HepG2 (cell line): Measurements from ENCODE around the gene PDLIM4. TPM values are rescaled to one million over a fixed set of nuclear protein-coding genes. Genes with fewer than 3 reads are reported as not detected.

ENCODE experiments used
- ATAC-seq: fragments of 200-7000 bp; cut with Tn5 transposase; 3 replicates; pipeline ENCODE4 v1.9.1; 2020; ENCODE audit warnings: mild to moderate bottlenecking, moderate library complexity
- BruUV-seq: library from RNA; stranded (reverse); fragments of 400-500 nt; replicated peaks from 2 replicates; lab custom pipeline; 2021; lab: Mats Ljungman, UMichigan
- CTCF ChIA-PET: fragments of 300-600 bp; formaldehyde crosslinking; extraction: SDS; loops from one replicate; lab custom pipeline; 2021; ENCODE audit warnings: low total read pairs, inconsistent platforms, low intra/inter-chr PET ratio; lab: Yijun Ruan, JAX
- POLR2A ChIA-PET: fragments of 350-600 bp; sonication (Branson Sonifier 250); formaldehyde crosslinking; loops from one replicate; lab custom pipeline; 2020; ENCODE audit warnings: antibody characterized with exemption, inconsistent platforms; lab: Yijun Ruan, JAX
- DNase-seq: peaks from one replicate; pipeline ENCODE4 v3.0.0-alpha.2; 2015; ENCODE audit warnings: low spot score
- FAIRE-seq: peaks from 3 replicates; lab custom pipeline; 2011; peaks lifted over from hg19 to GRCh38; lab: Jason Lieb, UNC
- H2AFZ ChIP-seq: one replicate; pipeline ENCODE4 v1.6.1; 2011; ENCODE audit warnings: low read length, inconsistent platforms
- H3K27ac ChIP-seq: fragments of 300-600 bp; 3 replicates; pipeline ENCODE4 v1.8.0; 2011; ENCODE audit warnings: mixed run types, mild to moderate bottlenecking, mixed read lengths, low read length, inconsistent platforms; ENCODE audit not compliant: insufficient read depth; ENCODE audit errors: extremely low read length
- H3K27me3 ChIP-seq, 2 experiments: fragments of 200-600 bp in 1 of 2; 2 replicates in 1 of 2; 3 replicates in 1 of 2; pipeline versions ENCODE4 v1.6.0 to v1.8.0; 2011; ENCODE audit warnings: low read length in 2 of 2, mild to moderate bottlenecking in 2 of 2, moderate library complexity in 2 of 2, inconsistent platforms in 1 of 2; ENCODE audit not compliant: insufficient read depth in 2 of 2, control insufficient read depth in 1 of 2
- H3K36me3 ChIP-seq, 2 experiments: fragments of 200-600 bp in 1 of 2; replicated peaks in 1 of 2; 2 replicates in 1 of 2; 3 replicates in 1 of 2; pipeline versions ENCODE4 v1.5.1 to v1.8.0; 2011; ENCODE audit warnings: low read length in 2 of 2, inconsistent platforms in 1 of 2; ENCODE audit not compliant: insufficient read depth in 2 of 2, control insufficient read depth in 1 of 2
- H3K4me1 ChIP-seq: 2 replicates; pipeline ENCODE4 v1.5.1; 2012; ENCODE audit warnings: low read length, inconsistent platforms; ENCODE audit not compliant: insufficient read depth
- H3K4me2 ChIP-seq: 2 replicates; pipeline ENCODE4 v1.6.0; 2011; ENCODE audit warnings: low read depth, low read length, inconsistent platforms
- H3K4me3 ChIP-seq, 3 experiments: fragments of 200-600 bp in 1 of 3; sonication (generic), shearing (Covaris generic) in 1 of 3; replicated peaks in 1 of 3; 2 replicates each; pipeline ENCODE4 v1.5.1; 2011 to 2016; ENCODE audit warnings: low read length in 3 of 3, inconsistent platforms in 2 of 3, low read depth in 2 of 3, mild to moderate bottlenecking in 2 of 3, control low read depth in 1 of 3, mixed read lengths in 1 of 3; ENCODE audit not compliant: insufficient read depth in 1 of 3
- H3K79me2 ChIP-seq: one replicate; pipeline ENCODE4 v1.6.1; 2011; ENCODE audit warnings: low read length, inconsistent platforms; ENCODE audit not compliant: insufficient read depth
- H3K9ac ChIP-seq: 2 replicates; pipeline ENCODE4 v1.6.0; 2011; ENCODE audit warnings: mild to moderate bottlenecking, low read depth, low read length, inconsistent platforms; ENCODE audit not compliant: insufficient read depth
- H3K9me3 ChIP-seq: 2 replicates; pipeline ENCODE4 v1.5.1; 2012; ENCODE audit warnings: mild to moderate bottlenecking, low read length
- H4K20me1 ChIP-seq: 2 replicates; pipeline ENCODE4 v1.6.0; 2011; ENCODE audit warnings: inconsistent platforms, mild to moderate bottlenecking, low read length, moderate library complexity; ENCODE audit not compliant: insufficient read depth
- AHDC1 ChIP-seq: sonication (generic); formaldehyde crosslinking; IDR thresholded peaks from 2 replicates; pipeline ENCODE4 v1.5.1; 2020; ENCODE audit warnings: mild to moderate bottlenecking, missing genetic modification reagents, borderline replicate concordance
- E2F2 ChIP-seq: sonication (generic); formaldehyde crosslinking; IDR thresholded peaks from 2 replicates; pipeline ENCODE4 v1.4.0; 2020; ENCODE audit warnings: missing genetic modification reagents, borderline replicate concordance
- ETV5 ChIP-seq: IDR thresholded peaks from 2 replicates; pipeline ENCODE4 v1.6.1; 2018; ENCODE audit warnings: missing biosample characterization, missing genetic modification reagents, inconsistent platforms, borderline replicate concordance
- HES4 ChIP-seq: sonication (generic); formaldehyde crosslinking; IDR thresholded peaks from 2 replicates; pipeline ENCODE4 v1.9.0; 2021; ENCODE audit warnings: mild to moderate bottlenecking, missing genetic modification reagents, borderline replicate concordance
- HNRNPUL1 ChIP-seq: fragments of 200-400 bp; formaldehyde crosslinking; IDR thresholded peaks from 2 replicates; pipeline ENCODE4 v1.6.1; 2017; ENCODE audit warnings: low read depth, mild to moderate bottlenecking, low read length, moderate library complexity
- IKZF5 ChIP-seq: IDR thresholded peaks from 2 replicates; pipeline ENCODE4 v1.6.1; 2018; ENCODE audit warnings: missing genetic modification reagents, mild to moderate bottlenecking, missing compliant biosample characterization
- KDM3A ChIP-seq: IDR thresholded peaks from 2 replicates; pipeline ENCODE4 v1.6.1; 2018; ENCODE audit warnings: low read depth, missing compliant biosample characterization
- KDM6A ChIP-seq: IDR thresholded peaks from 2 replicates; pipeline ENCODE4 v1.6.1; 2016; ENCODE audit warnings: low read depth
- KMT2B ChIP-seq: IDR thresholded peaks from 2 replicates; pipeline ENCODE4 v1.6.1; 2016; ENCODE audit warnings: missing genetic modification reagents, missing compliant biosample characterization
- REPIN1 ChIP-seq: sonication (generic); formaldehyde crosslinking; IDR thresholded peaks from 2 replicates; pipeline ENCODE4 v1.8.0; 2022; ENCODE audit warnings: missing genetic modification reagents, low read depth, mild to moderate bottlenecking, borderline replicate concordance
- SMC3 ChIP-seq: IDR thresholded peaks from 2 replicates; pipeline ENCODE4 v1.6.1; 2011; ENCODE audit warnings: low read length, improper control_type of control experiment
- ZNF335 ChIP-seq: sonication (generic); formaldehyde crosslinking; IDR thresholded peaks from 2 replicates; pipeline ENCODE4 v1.4.0; 2020; ENCODE audit warnings: missing genetic modification reagents
- ZNF33A ChIP-seq: sonication (generic); formaldehyde crosslinking; IDR thresholded peaks from 2 replicates; pipeline ENCODE4 v1.5.1; 2020; ENCODE audit warnings: missing genetic modification reagents, mild to moderate bottlenecking, moderate library complexity, borderline replicate concordance
- ZNF34 ChIP-seq: sonication (generic); formaldehyde crosslinking; IDR thresholded peaks from 2 replicates; pipeline ENCODE4 v1.4.0; 2020; ENCODE audit warnings: mild to moderate bottlenecking, missing genetic modification reagents, borderline replicate concordance
- ZNF577 ChIP-seq: sonication (generic); formaldehyde crosslinking; IDR thresholded peaks from 2 replicates; pipeline ENCODE4 v1.4.0; 2020; ENCODE audit warnings: mild to moderate bottlenecking, low read depth, missing genetic modification reagents, borderline replicate concordance
- WGBS: methylation state at CpG from one replicate; pipeline ENCODE4 v1.1.6; 2017; ENCODE audit warnings: low lambda C conversion rate; 5-methylcytosine and 5-hydroxymethylcytosine counted together
- in situ Hi-C: cut with HindIII; loops from 2 replicates; pipeline ENCODE4 v1.10.0; 2017; ENCODE audit warnings: low pct_unique_long_range_greater_than_20kb; ENCODE audit not compliant: extremely low pct_ligation_motif_present
- intact Hi-C: fragments of 100-400 bp; cut with micrococcal nuclease; formaldehyde crosslinking; loops from one replicate; pipeline ENCODE4 v1.10.0; 2022; ENCODE audit not compliant: unreplicated experiment
- polyA plus RNA-seq, 8 experiments: library from polyadenylated mRNA; depleted of rRNA in 3 of 8; stranded (reverse) in 7 of 8; unstranded in 1 of 8; fragments of >200 nt; fragmentation: Illumina TruSeq in 4 of 8; extraction: Trizol in 4 of 8; gene quantifications; 2 replicates each; pipeline versions ENCODE4 v1.2.1 to v1.2.3, GENCODE V29; 2011 to 2016; ENCODE audit warnings: low read depth in 4 of 8, missing spikeins in 1 of 8, mixed read lengths in 1 of 8; ENCODE audit not compliant: insufficient read depth in 1 of 8
- total RNA-seq, 5 experiments: library from RNA; depleted of rRNA; stranded (reverse); fragments of >200 nt; fragmentation: Illumina TruSeq; extraction: Trizol; gene quantifications; 2 replicates each; pipeline ENCODE4 v1.2.3, GENCODE V29; 2016; ENCODE audit warnings: low read depth in 1 of 5

The PDLIM4 gene
- total and polyA plus RNA-seq, 2 of the 13 experiments (the other 11 are each of a cell fraction or from before 2014, with no cell fraction given), result 1.1 to 2.3 TPM

GRCh38 chr5:132209901-132210545, 47.5 kb upstream of the PDLIM4 start:
- ChIA-PET CTCF (no interaction called here), POLR2A (no interaction called here)
- no peaks in the 10 kb centered on the region for H4K20me1 ChIP-seq
- no peaks in the 10 kb centered on the region for H3K79me2 ChIP-seq
- H3K36me3 ChIP-seq, result peaks cover 16 to 63% of the 10 kb centered on the region in 2 experiments
- H3K27ac ChIP-seq, result no peak overlapping the region
- no peak overlapping the region for H3K9ac ChIP-seq
- no peak overlapping the region for H3K4me2 ChIP-seq
- no peaks in the 10 kb centered on the region for H3K9me3 ChIP-seq
- DNase-seq (no peak), ATAC-seq (no peak), FAIRE-seq (no peak)
- no peaks in the 10 kb centered on the region for H3K27me3 ChIP-seq
- 95% methylated on average over 11 of the region's 11 CpGs for WGBS
- in situ Hi-C loops, result no loop called here
- no peaks in the 10 kb centered on the region for H3K4me1 ChIP-seq
- no peak overlapping the region for H2AFZ ChIP-seq
- H3K4me3 ChIP-seq, result no peak overlapping the region
- intact Hi-C loops, result no loop called here
- no TSS peak for BruUV-seq
- TF ChIP-seq KMT2B (CRISPR knock-in tag), result no peak
- no peak for TF ChIP-seq ZNF335 (CRISPR knock-in tag)
- no peak for TF ChIP-seq ETV5 (CRISPR knock-in tag)
- no peak for TF ChIP-seq REPIN1 (CRISPR knock-in tag)
- TF ChIP-seq E2F2 (CRISPR knock-in tag), result no peak
- TF ChIP-seq HES4, result no peak
- TF ChIP-seq SMC3, result no peak
- TF ChIP-seq ZNF33A (CRISPR knock-in tag), result no peak
- TF ChIP-seq AHDC1 (CRISPR knock-in tag), result no peak
- no peak for TF ChIP-seq KDM3A (CRISPR knock-in tag)
- TF ChIP-seq HNRNPUL1, result no peak
- no peak for TF ChIP-seq ZNF577 (CRISPR knock-in tag)
- TF ChIP-seq KDM6A (CRISPR knock-in tag), result no peak
- TF ChIP-seq ZNF34 (CRISPR knock-in tag), result no peak
- TF ChIP-seq IKZF5, result no peak
